CD14-positive monocyte (primary cell): ENCODE measurements around the gene TMEM151B. TPM values are rescaled to one million over a fixed set of nuclear protein-coding genes. Genes with fewer than 3 reads are reported as not detected.

ENCODE experiments used
- DNase-seq, 3 donors: peaks; one replicate each; pipeline ENCODE4 v3.0.0-alpha.2; 2011 to 2022
- H2AFZ ChIP-seq: 2 replicates; pipeline ENCODE4 v1.6.0; 2012; ENCODE audit warnings: mild to moderate bottlenecking, low read depth, low read length, inconsistent platforms; ENCODE audit not compliant: insufficient read depth, poor library complexity, severe bottlenecking
- H3K27ac ChIP-seq, 2 donors: 1 replicate in 1 of 2; 2 replicates in 1 of 2; pipeline ENCODE4 v1.5.1; 2012 to 2013; ENCODE audit warnings: low read length in 2 of 2, control low read depth in 1 of 2, inconsistent platforms in 1 of 2, low read depth in 1 of 2, mild to moderate bottlenecking in 1 of 2
- H3K27me3 ChIP-seq, 2 donors: one replicate each; pipeline versions ENCODE4 v1.6.0 to v1.6.1; 2011 to 2013; ENCODE audit warnings: low read length in 2 of 2; ENCODE audit not compliant: control insufficient read depth in 2 of 2, insufficient read depth in 2 of 2
- H3K36me3 ChIP-seq, 2 donors: replicated peaks in 1 of 2; 1 replicate in 1 of 2; 2 replicates in 1 of 2; pipeline versions ENCODE4 v1.5.1 to v1.6.1; 2012 to 2013; ENCODE audit warnings: low read length in 2 of 2, control low read depth in 1 of 2, inconsistent platforms in 1 of 2, mild to moderate bottlenecking in 1 of 2; ENCODE audit not compliant: insufficient read depth in 2 of 2, control insufficient read depth in 1 of 2
- H3K4me1 ChIP-seq, 2 donors: 1 replicate in 1 of 2; 2 replicates in 1 of 2; pipeline versions ENCODE4 v1.5.1 to v1.6.1; 2012 to 2013; ENCODE audit warnings: low read length in 2 of 2, control low read depth in 1 of 2, inconsistent platforms in 1 of 2, mild to moderate bottlenecking in 1 of 2, moderate library complexity in 1 of 2; ENCODE audit not compliant: insufficient read depth in 2 of 2, control insufficient read depth in 1 of 2
- H3K4me2 ChIP-seq: replicated peaks from 2 replicates; pipeline ENCODE3; 2012; ENCODE audit warnings: low read length, moderate library complexity, mild to moderate bottlenecking; ENCODE audit not compliant: poor library complexity, severe bottlenecking; ENCODE audit errors: extremely low read depth
- H3K4me3 ChIP-seq, 3 experiments: fragments of 200-600 bp in 1 of 3; sonication (generic) in 1 of 3; replicated peaks in 1 of 3; 1 replicate in 2 of 3; 2 replicates in 1 of 3; pipeline ENCODE4 v1.5.1; 2011 to 2013; ENCODE audit warnings: low read length in 3 of 3, mild to moderate bottlenecking in 3 of 3, control low read depth in 2 of 3, low read depth in 2 of 3, inconsistent platforms in 1 of 3, moderate library complexity in 1 of 3
- H3K79me2 ChIP-seq: 2 replicates; pipeline ENCODE4 v1.6.0; 2012; ENCODE audit warnings: mild to moderate bottlenecking, control low read depth, inconsistent platforms, low read length, moderate library complexity; ENCODE audit not compliant: insufficient read depth
- H3K9ac ChIP-seq: 2 replicates; pipeline ENCODE4 v1.6.0; 2017; ENCODE audit warnings: low read length, mild to moderate bottlenecking; ENCODE audit not compliant: insufficient read depth, poor library complexity, severe bottlenecking
- H3K9me3 ChIP-seq, 2 donors: replicated peaks in 1 of 2; 1 replicate in 1 of 2; 2 replicates in 1 of 2; pipeline versions ENCODE4 v1.5.1 to v1.6.1; 2012 to 2013; ENCODE audit warnings: low read length in 2 of 2, control low read depth in 1 of 2; ENCODE audit not compliant: control insufficient read depth in 1 of 2, insufficient read depth in 1 of 2
- H4K20me1 ChIP-seq: 2 replicates; pipeline ENCODE4 v1.6.0; 2012; ENCODE audit warnings: mild to moderate bottlenecking, low read length, control low read depth, moderate library complexity; ENCODE audit not compliant: insufficient read depth
- H3K27ac Mint-ChIP-seq, 7 donors: one replicate each; pipeline ENCODE4 v1.8.0; 2020; ENCODE audit warnings: mild to moderate bottlenecking in 7 of 7, mixed read lengths in 7 of 7, moderate library complexity in 6 of 7, inconsistent platforms in 2 of 7
- H3K27me3 Mint-ChIP-seq, 3 donors: one replicate each; pipeline ENCODE4 v1.8.0; 2021 to 2022; ENCODE audit warnings: low read depth in 3 of 3, mild to moderate bottlenecking in 3 of 3, mixed read lengths in 3 of 3, moderate library complexity in 3 of 3, inconsistent platforms in 1 of 3
- H3K36me3 Mint-ChIP-seq, 2 donors: one replicate each; pipeline ENCODE4 v1.8.0; 2020; ENCODE audit warnings: mixed read lengths in 2 of 2, inconsistent platforms in 1 of 2, mild to moderate bottlenecking in 1 of 2
- H3K4me1 Mint-ChIP-seq: one replicate; pipeline ENCODE4 v1.8.0; 2020; ENCODE audit warnings: mild to moderate bottlenecking, mixed read lengths
- H3K4me3 Mint-ChIP-seq, 2 donors: one replicate each; pipeline ENCODE4 v1.8.0; 2020; ENCODE audit warnings: mild to moderate bottlenecking in 2 of 2, mixed read lengths in 2 of 2, moderate library complexity in 1 of 2
- H3K9me3 Mint-ChIP-seq, 7 donors: one replicate each; pipeline ENCODE4 v1.8.0; 2020 to 2022; ENCODE audit warnings: mixed read lengths in 7 of 7, mild to moderate bottlenecking in 6 of 7, moderate library complexity in 6 of 7, inconsistent platforms in 2 of 7
- CTCF ChIP-seq: fragments of 200-600 bp; IDR thresholded peaks from one replicate; pipeline ENCODE4 v1.8.0; 2022; ENCODE audit warnings: antibody characterized with exemption, mild to moderate bottlenecking
- WGBS: methylation state at CpG from one replicate; pipeline ENCODE4 v1.1.5; 2013; ENCODE audit warnings: missing lambda C conversion rate; ENCODE audit not compliant: insufficient coverage; 5-methylcytosine and 5-hydroxymethylcytosine counted together
- intact Hi-C, 2 donors: fragments of 100-400 bp; cut with micrococcal nuclease; formaldehyde crosslinking; loops; one replicate each; pipeline versions ENCODE4 v1.15.0 to v1.15.1; 2023
- polyA plus RNA-seq, 3 donors: library from polyadenylated mRNA; depleted of rRNA in 1 of 3; unstranded in 2 of 3; stranded (reverse) in 1 of 3; fragments of 300-500 nt in 2 of 3; fragments of >200 nt in 1 of 3; fragmentation: Illumina TruSeq in 2 of 3; gene quantifications; 1 replicate in 2 of 3; 2 replicates in 1 of 3; pipeline ENCODE4 v1.2.3, GENCODE V29; 2012 to 2021

The TMEM151B gene
- polyA plus RNA-seq, 3 donors: not detected

- Histone ChIP-seq H3K79me2 (no peaks in the 10 kb centered on the region), H2AFZ (peak overlapping the region; percentile 57), H3K27ac (peak overlapping the region in 1 of 2 donors; percentile 1), H3K36me3 (peaks cover 5 to 14% of the 10 kb centered on the region in 2 donors), H4K20me1 (no peaks in the 10 kb centered on the region), H3K9me3 (no peaks in the 10 kb centered on the region), H3K9ac (no peak overlapping the region), H3K4me1 (peaks cover 28 to 29% of the 10 kb centered on the region in 2 donors), H3K4me3 (no peak overlapping the region), H3K4me2 (peak overlapping the region; percentile 2), H3K27me3 (no peaks in the 10 kb centered on the region)
- H3K36me3 Mint-ChIP-seq: peaks cover 19 to 32% of the 10 kb centered on the region in 2 donors
- 74% methylated on average over 13 of the region's 16 CpGs for WGBS
- H3K4me1 Mint-ChIP-seq: peaks cover 47% of the 10 kb centered on the region
- DNase-seq: peak in 1 of 3 donors; percentile 53
- H3K27me3 Mint-ChIP-seq: peaks cover 0 to 3% (median 0%) of the 10 kb centered on the region in 3 donors
- intact Hi-C loops: no loop called here
- peak overlapping the region in 5 of 7 donors; percentile 62 to 88 (median 73) for H3K27ac Mint-ChIP-seq
- peaks cover 0 to 1% (median 0%) of the 10 kb centered on the region in 7 donors for H3K9me3 Mint-ChIP-seq
- no peak for TF ChIP-seq CTCF
- peak overlapping the region in 1 of 2 donors; percentile 7 for H3K4me3 Mint-ChIP-seq
Measured at GRCh38 chr6:44232676-44233566, 37.3 kb upstream of the TMEM151B start.

GRCh38 chr6:44233567-44234100, 36.6 kb upstream of the TMEM151B start:
- Histone ChIP-seq H3K27ac (peak overlapping the region in 1 of 2 donors; percentile 1), H3K79me2 (no peaks in the 10 kb centered on the region), H3K9ac (no peak overlapping the region), H3K4me1 (peaks cover 32 to 35% of the 10 kb centered on the region in 2 donors), H3K4me2 (peak overlapping the region; percentile 2), H3K9me3 (no peaks in the 10 kb centered on the region), H2AFZ (peak overlapping the region; percentile 57), H3K4me3 (no peak overlapping the region), H3K27me3 (no peaks in the 10 kb centered on the region), H4K20me1 (no peaks in the 10 kb centered on the region), H3K36me3 (peaks cover 5 to 14% of the 10 kb centered on the region in 2 donors)
- no peak for TF ChIP-seq CTCF
- Mint-ChIP-seq H3K4me3 (peak overlapping the region in 1 of 2 donors; percentile 7), H3K27me3 (peaks cover 0 to 5% (median 0%) of the 10 kb centered on the region in 3 donors), H3K9me3 (peaks cover 0 to 1% (median 0%) of the 10 kb centered on the region in 7 donors), H3K27ac (peak overlapping the region in 5 of 7 donors; percentile 29 to 88 (median 69)), H3K36me3 (peaks cover 19 to 32% of the 10 kb centered on the region in 2 donors), H3K4me1 (peaks cover 54% of the 10 kb centered on the region)
- DNase-seq: peak in 1 of 3 donors; percentile 47
- intact Hi-C loops: no loop called here
- 26% methylated on average over 9 of the region's 14 CpGs for WGBS
